SK-N-SH (cell line): ENCODE results near the gene MAB21L3. TPM values are rescaled to one million over a fixed set of nuclear protein-coding genes. Genes with fewer than 3 reads are reported as not detected.

Experiments
- CTCF ChIA-PET: fragments of 300-600, 350-600 bp; formaldehyde crosslinking; extraction: SDS; loops from one replicate; lab custom pipeline; 2021; lab: Yijun Ruan, JAX
- POLR2A ChIA-PET: fragments of 350-600 bp; sonication (Branson Sonifier 250); formaldehyde crosslinking; extraction: SDS; loops from one replicate; lab custom pipeline; 2020; ENCODE audit warnings: antibody characterized with exemption, inconsistent platforms; lab: Yijun Ruan, JAX
- DNase-seq: peaks from one replicate; pipeline ENCODE4 v3.0.0; 2012
- H2AFZ ChIP-seq: fragments of 200-600 bp; sonication (generic); 2 replicates; pipeline ENCODE4 v1.8.1; 2016; ENCODE audit warnings: antibody characterized with exemption, mild to moderate bottlenecking, low read depth
- H3F3A ChIP-seq: fragments of 200-600 bp; sonication (generic); replicated peaks from 2 replicates; pipeline ENCODE3; 2016; ENCODE audit warnings: antibody characterized with exemption, mild to moderate bottlenecking; ENCODE audit not compliant: insufficient read depth
- H3K27ac ChIP-seq, 2 experiments: fragments of 200-500 bp in 1 of 2; fragments of 200-600 bp in 1 of 2; sonication (Bioruptor generic) in 1 of 2; sonication (generic), shearing (Covaris generic) in 1 of 2; 2 replicates each; pipeline versions ENCODE4 v1.5.1 to v1.6.1; 2014 to 2016; ENCODE audit warnings: low read depth in 2 of 2, inconsistent platforms in 1 of 2, low read length in 1 of 2, mild to moderate bottlenecking in 1 of 2, mixed read lengths in 1 of 2
- H3K27me3 ChIP-seq: fragments of 200-600 bp; sonication (generic), shearing (Covaris generic); 2 replicates; pipeline ENCODE4 v1.6.1; 2016; ENCODE audit warnings: mixed run types; ENCODE audit not compliant: insufficient read depth
- H3K36me3 ChIP-seq, 2 experiments: fragments of 200-500 bp in 1 of 2; fragments of 200-600 bp in 1 of 2; sonication (Bioruptor generic) in 1 of 2; sonication (generic) in 1 of 2; replicated peaks in 1 of 2; 2 replicates each; pipeline versions ENCODE3 to v1.5.1; 2014 to 2016; ENCODE audit warnings: low read length in 1 of 2, mild to moderate bottlenecking in 1 of 2; ENCODE audit not compliant: insufficient read depth in 2 of 2, control insufficient read depth in 1 of 2
- H3K4me1 ChIP-seq, 2 experiments: fragments of 200-500 bp in 1 of 2; fragments of 200-600 bp in 1 of 2; sonication (Bioruptor generic) in 1 of 2; sonication (generic), shearing (Covaris generic) in 1 of 2; 2 replicates each; pipeline versions ENCODE4 v1.5.1 to v1.6.1; 2014 to 2016; ENCODE audit warnings: low read depth in 1 of 2, low read length in 1 of 2, mixed run types in 1 of 2; ENCODE audit not compliant: insufficient read depth in 2 of 2, control insufficient read depth in 1 of 2
- H3K4me2 ChIP-seq: fragments of 200-600 bp; sonication (generic), shearing (Covaris generic); 2 replicates; pipeline ENCODE4 v1.6.1; 2017; ENCODE audit warnings: mixed run types
- H3K4me3 ChIP-seq, 2 experiments: fragments of 200-500 bp in 1 of 2; fragments of 200-600 bp in 1 of 2; sonication (Bioruptor generic) in 1 of 2; sonication (generic), shearing (Covaris generic) in 1 of 2; 2 replicates each; pipeline versions ENCODE4 v1.5.1 to v1.8.1; 2014 to 2016; ENCODE audit warnings: low read depth in 2 of 2, inconsistent platforms in 1 of 2, low read length in 1 of 2, mild to moderate bottlenecking in 1 of 2, mixed read lengths in 1 of 2, moderate library complexity in 1 of 2
- H3K79me2 ChIP-seq: fragments of 200-600 bp; sonication (generic); 2 replicates; pipeline ENCODE4 v1.8.1; 2017; ENCODE audit warnings: mild to moderate bottlenecking; ENCODE audit not compliant: insufficient read depth
- H3K9ac ChIP-seq: fragments of 200-600 bp; sonication (generic); 2 replicates; pipeline ENCODE4 v1.6.1; 2017; ENCODE audit warnings: mixed run types
- H3K9me2 ChIP-seq: fragments of 200-600 bp; sonication (generic); 2 replicates; pipeline ENCODE4 v1.6.1; 2017; ENCODE audit warnings: mixed run types
- H3K9me3 ChIP-seq: fragments of 200-600 bp; sonication (generic); 2 replicates; pipeline ENCODE4 v1.6.1; 2017; ENCODE audit warnings: mixed run types, mild to moderate bottlenecking, moderate library complexity
- H4K20me1 ChIP-seq: fragments of 200-600 bp; sonication (generic); 2 replicates; pipeline ENCODE4 v1.6.1; 2017; ENCODE audit warnings: mild to moderate bottlenecking, mixed run types; ENCODE audit not compliant: insufficient read depth
- ELF1 ChIP-seq: IDR thresholded peaks from 2 replicates; pipeline ENCODE4 v1.4.0; 2012
- FOXJ3 ChIP-seq: sonication (generic); formaldehyde crosslinking; IDR thresholded peaks from 2 replicates; pipeline ENCODE4 v1.5.1; 2020; ENCODE audit warnings: mild to moderate bottlenecking, missing genetic modification reagents
- FOXM1 ChIP-seq: IDR thresholded peaks from 2 replicates; pipeline ENCODE4 v1.4.0; 2012; ENCODE audit warnings: low read depth, mild to moderate bottlenecking
- JUND ChIP-seq: IDR thresholded peaks from 2 replicates; pipeline ENCODE4 v1.4.0; 2012
- RXRA ChIP-seq: IDR thresholded peaks from 2 replicates; pipeline ENCODE4 v1.4.0; 2012; ENCODE audit warnings: low read depth, mild to moderate bottlenecking, borderline replicate concordance
- TAF1 ChIP-seq: IDR thresholded peaks from 2 replicates; pipeline ENCODE4 v1.6.1; 2012; ENCODE audit warnings: low read depth, mild to moderate bottlenecking, low read length, moderate library complexity, borderline replicate concordance
- TEAD4 ChIP-seq: IDR thresholded peaks from 2 replicates; pipeline ENCODE4 v1.4.0; 2012; ENCODE audit warnings: mild to moderate bottlenecking, borderline replicate concordance; ENCODE audit not compliant: insufficient read depth
- USF1 ChIP-seq: IDR thresholded peaks from 2 replicates; pipeline ENCODE4 v1.4.0; 2012; ENCODE audit warnings: low read depth, borderline replicate concordance
- WGBS: methylation state at CpG from one replicate; pipeline ENCODE4 v1.1.6; 2017; ENCODE audit warnings: low lambda C conversion rate; 5-methylcytosine and 5-hydroxymethylcytosine counted together
- polyA plus RNA-seq, 3 experiments: library from polyadenylated mRNA; depleted of rRNA; stranded (reverse); fragments of >200 nt; gene quantifications; 2 replicates each; pipeline ENCODE4 v1.2.3, GENCODE V29; 2012
- TF ChIP-seq, protein P1 (sequence below): IDR thresholded peaks from 2 replicates; pipeline ENCODE4 v1.4.0; 2012; ENCODE audit warnings: low read depth, borderline replicate concordance
- TF ChIP-seq, protein P2 (sequence below): IDR thresholded peaks from 2 replicates; pipeline ENCODE4 v1.6.1; 2012; ENCODE audit warnings: mild to moderate bottlenecking, low read depth, low read length, moderate library complexity

Gene MAB21L3
- polyA plus RNA-seq, 1 of the 3 experiments (the other 2 are of a cell fraction): not detected

DNA sequence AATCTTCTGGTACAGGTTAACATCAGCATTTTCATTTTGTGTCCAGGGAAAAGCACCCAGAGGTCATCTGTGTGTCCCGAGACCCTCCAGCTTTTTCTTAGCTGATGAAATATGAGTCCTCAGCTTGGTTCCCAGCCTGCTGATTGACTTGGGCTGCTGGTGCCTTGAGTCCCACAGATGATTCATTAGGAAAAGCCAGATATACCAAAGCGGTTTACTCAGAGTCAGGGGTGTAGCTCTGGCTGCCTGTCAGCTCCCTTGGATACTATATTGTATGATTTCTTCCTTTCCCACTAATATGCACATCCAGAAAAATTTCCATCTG, 43.7 kb upstream of the MAB21L3 start (continued):
- no peak for TF ChIP-seq RXRA
- TF ChIP-seq, protein P1, sequence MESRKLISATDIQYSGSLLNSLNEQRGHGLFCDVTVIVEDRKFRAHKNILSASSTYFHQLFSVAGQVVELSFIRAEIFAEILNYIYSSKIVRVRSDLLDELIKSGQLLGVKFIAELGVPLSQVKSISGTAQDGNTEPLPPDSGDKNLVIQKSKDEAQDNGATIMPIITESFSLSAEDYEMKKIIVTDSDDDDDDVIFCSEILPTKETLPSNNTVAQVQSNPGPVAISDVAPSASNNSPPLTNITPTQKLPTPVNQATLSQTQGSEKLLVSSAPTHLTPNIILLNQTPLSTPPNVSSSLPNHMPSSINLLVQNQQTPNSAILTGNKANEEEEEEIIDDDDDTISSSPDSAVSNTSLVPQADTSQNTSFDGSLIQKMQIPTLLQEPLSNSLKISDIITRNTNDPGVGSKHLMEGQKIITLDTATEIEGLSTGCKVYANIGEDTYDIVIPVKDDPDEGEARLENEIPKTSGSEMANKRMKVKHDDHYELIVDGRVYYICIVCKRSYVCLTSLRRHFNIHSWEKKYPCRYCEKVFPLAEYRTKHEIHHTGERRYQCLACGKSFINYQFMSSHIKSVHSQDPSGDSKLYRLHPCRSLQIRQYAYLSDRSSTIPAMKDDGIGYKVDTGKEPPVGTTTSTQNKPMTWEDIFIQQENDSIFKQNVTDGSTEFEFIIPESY: no peak
- no peak for TF ChIP-seq USF1
- no peak for TF ChIP-seq TAF1
- TF ChIP-seq TEAD4: no peak
- TF ChIP-seq ELF1: no peak
- no peak for TF ChIP-seq FOXM1

DNA sequence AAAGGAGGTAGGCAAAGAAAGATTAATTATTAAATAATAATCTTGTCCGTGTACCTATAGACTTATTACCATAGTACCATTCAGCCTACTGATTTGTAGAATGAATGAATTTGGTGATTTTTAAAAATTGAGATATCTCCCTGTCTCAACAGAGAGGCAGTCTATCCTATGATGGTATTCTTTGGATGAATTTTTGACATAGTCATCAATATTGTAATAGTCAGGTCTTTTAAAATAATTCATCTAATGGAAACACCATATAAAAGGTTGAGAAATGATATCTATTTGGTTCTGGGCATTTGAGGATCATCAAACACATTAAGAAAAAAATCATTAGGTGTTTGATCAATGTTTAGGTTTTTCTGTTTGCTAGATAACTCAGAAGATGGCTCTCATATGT, 35.6 kb upstream of the MAB21L3 start:
- no peaks in the 10 kb centered on the region for H3K9me2 ChIP-seq
- CTCF ChIA-PET: interaction anchor here (0.6 kb wide), 1 partner anchor 52 kb away, joined by 4 read pairs; no protein-coding TSS in a partner anchor

More for the DNA sequence above, 35.6 kb upstream of the MAB21L3 start:
- no peak for DNase-seq
- no peaks in the 10 kb centered on the region for H4K20me1 ChIP-seq
- H3K9me3 ChIP-seq: no peaks in the 10 kb centered on the region; the same call in 1 of the 2 replicates
- no peak overlapping the region for H2AFZ ChIP-seq
- TF ChIP-seq JUND (no peak), TEAD4 (no peak), FOXJ3 (CRISPR knock-in tag) (no peak)
- TF ChIP-seq, protein P2, sequence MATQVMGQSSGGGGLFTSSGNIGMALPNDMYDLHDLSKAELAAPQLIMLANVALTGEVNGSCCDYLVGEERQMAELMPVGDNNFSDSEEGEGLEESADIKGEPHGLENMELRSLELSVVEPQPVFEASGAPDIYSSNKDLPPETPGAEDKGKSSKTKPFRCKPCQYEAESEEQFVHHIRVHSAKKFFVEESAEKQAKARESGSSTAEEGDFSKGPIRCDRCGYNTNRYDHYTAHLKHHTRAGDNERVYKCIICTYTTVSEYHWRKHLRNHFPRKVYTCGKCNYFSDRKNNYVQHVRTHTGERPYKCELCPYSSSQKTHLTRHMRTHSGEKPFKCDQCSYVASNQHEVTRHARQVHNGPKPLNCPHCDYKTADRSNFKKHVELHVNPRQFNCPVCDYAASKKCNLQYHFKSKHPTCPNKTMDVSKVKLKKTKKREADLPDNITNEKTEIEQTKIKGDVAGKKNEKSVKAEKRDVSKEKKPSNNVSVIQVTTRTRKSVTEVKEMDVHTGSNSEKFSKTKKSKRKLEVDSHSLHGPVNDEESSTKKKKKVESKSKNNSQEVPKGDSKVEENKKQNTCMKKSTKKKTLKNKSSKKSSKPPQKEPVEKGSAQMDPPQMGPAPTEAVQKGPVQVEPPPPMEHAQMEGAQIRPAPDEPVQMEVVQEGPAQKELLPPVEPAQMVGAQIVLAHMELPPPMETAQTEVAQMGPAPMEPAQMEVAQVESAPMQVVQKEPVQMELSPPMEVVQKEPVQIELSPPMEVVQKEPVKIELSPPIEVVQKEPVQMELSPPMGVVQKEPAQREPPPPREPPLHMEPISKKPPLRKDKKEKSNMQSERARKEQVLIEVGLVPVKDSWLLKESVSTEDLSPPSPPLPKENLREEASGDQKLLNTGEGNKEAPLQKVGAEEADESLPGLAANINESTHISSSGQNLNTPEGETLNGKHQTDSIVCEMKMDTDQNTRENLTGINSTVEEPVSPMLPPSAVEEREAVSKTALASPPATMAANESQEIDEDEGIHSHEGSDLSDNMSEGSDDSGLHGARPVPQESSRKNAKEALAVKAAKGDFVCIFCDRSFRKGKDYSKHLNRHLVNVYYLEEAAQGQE: no peak
- H3K27me3 ChIP-seq: no peaks in the 10 kb centered on the region
- no peak overlapping the region for H3K4me2 ChIP-seq
- H3K4me1 ChIP-seq: no peaks in the 10 kb centered on the region
- no peak overlapping the region for H3K4me3 ChIP-seq
- POLR2A ChIA-PET: no interaction called here
- 0% methylated on average over 1 of the region's 1 CpG for WGBS
- no peaks in the 10 kb centered on the region for H3F3A ChIP-seq
- H3K9ac ChIP-seq: no peak overlapping the region
- no peaks in the 10 kb centered on the region for H3K79me2 ChIP-seq
- no peaks in the 10 kb centered on the region for H3K36me3 ChIP-seq
- H3K27ac ChIP-seq: no peak overlapping the region
